Mucosa of rectum (tissue), 2 donors: Measurements from ENCODE around the gene SCN8A.
"Not testable (repeated sequence)": the region's sequence is repeated elsewhere in the genome, so short reads cannot be mapped to it uniquely, and the experiment has no call there.

Experiments
- H3K27ac ChIP-seq, 2 donors: one replicate each; pipeline ENCODE4 v1.7.0; 2013; ENCODE audit warnings: inconsistent platforms in 2 of 2, low read depth in 2 of 2, low read length in 2 of 2
- H3K27me3 ChIP-seq, 2 donors: one replicate each; pipeline ENCODE4 v1.7.0; 2013; ENCODE audit warnings: low read length in 2 of 2; ENCODE audit not compliant: control insufficient read depth in 2 of 2, insufficient read depth in 2 of 2
- H3K36me3 ChIP-seq, 2 donors: one replicate each; pipeline ENCODE4 v1.7.0; 2013; ENCODE audit warnings: low read length in 2 of 2; ENCODE audit not compliant: control insufficient read depth in 2 of 2, insufficient read depth in 2 of 2
- H3K4me1 ChIP-seq, 2 donors: one replicate each; pipeline ENCODE4 v1.7.0; 2013; ENCODE audit warnings: low read length in 2 of 2, mild to moderate bottlenecking in 1 of 2; ENCODE audit not compliant: control insufficient read depth in 2 of 2, insufficient read depth in 2 of 2
- H3K4me3 ChIP-seq, 2 donors: one replicate each; pipeline ENCODE4 v1.7.0; 2013; ENCODE audit warnings: low read length in 2 of 2
- H3K9ac ChIP-seq, 2 donors: one replicate each; pipeline ENCODE4 v1.7.0; 2013; ENCODE audit warnings: low read length in 2 of 2, low read depth in 1 of 2, mild to moderate bottlenecking in 1 of 2
- H3K9me3 ChIP-seq, 2 donors: one replicate each; pipeline ENCODE4 v1.7.0; 2013; ENCODE audit warnings: low read length in 2 of 2; ENCODE audit not compliant: control insufficient read depth in 2 of 2
- donor health status: healthy.
- donor health status: Normal muscosa, but diverticular disease.

SCN8A gene

DNA sequence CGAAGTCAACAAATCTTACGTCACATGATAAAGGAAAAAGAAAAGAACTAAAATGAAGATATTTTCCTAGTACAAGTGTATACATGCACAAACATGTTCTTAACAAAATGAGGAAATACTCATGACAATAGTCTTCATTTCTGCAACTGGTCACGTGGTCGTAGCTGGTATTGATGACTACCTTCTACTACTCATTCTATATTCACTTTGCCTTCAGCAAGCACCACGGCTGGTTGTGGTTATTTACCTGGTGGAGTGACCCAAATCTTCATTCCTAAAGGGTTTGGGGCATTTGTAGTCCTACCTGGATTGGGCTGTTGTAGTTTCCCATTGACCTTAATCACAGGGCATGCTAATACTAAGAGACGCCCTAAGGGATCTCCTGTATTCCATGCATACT is 206.3 kb downstream of the SCN8A start:
- H3K9ac ChIP-seq: no peak overlapping the region
- no peak overlapping the region for H3K27ac ChIP-seq
- H3K36me3 ChIP-seq: no peaks in the 10 kb centered on the region
- no peak overlapping the region for H3K4me3 ChIP-seq
- H3K4me1 ChIP-seq: no peaks in the 10 kb centered on the region
- H3K9me3 ChIP-seq: no peaks in the 10 kb centered on the region
- no peaks in the 10 kb centered on the region for H3K27me3 ChIP-seq

DNA sequence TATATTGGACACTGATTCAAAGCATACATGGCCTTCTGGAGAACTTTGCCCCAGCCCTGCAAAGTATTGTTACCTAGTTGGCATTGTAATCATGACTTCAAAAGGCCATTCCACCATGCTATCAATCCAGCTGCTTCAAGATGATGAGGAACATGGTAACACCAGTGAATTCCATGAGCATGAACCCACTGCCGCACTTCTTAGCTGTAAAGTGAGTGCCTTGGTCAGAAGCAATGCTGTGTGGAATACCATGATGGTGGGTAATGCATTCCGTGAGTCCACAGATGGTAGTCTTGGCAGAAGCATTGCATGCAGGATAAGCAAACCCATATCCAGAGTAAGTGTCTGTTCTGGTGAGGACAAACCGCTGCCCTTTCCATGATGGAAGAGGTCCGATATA is 207.0 kb downstream of the SCN8A start:
- H3K4me1 ChIP-seq: not testable (repeated sequence)

DNA sequence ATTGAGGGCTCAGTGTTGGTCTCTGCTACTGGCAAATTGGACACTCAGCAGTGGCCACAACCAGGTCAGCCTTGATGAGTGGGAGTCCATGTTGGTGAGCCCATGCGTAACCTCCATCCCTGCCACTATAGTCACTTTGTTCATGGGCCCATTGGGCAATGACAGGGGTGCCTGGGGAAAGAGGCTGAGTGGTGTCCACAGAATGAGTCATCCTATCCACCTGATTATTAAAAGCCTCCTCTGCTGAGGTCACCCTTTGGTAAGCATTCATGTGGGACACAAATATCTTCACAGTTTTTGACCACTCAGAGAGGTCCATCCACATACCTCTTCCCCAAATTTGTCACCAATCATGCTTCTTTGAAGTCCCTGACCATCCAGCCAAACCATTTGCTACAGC is 207.5 kb downstream of the SCN8A start:
- Histone ChIP-seq H3K36me3 (no peaks in the 10 kb centered on the region), H3K9ac (no peak overlapping the region), H3K27me3 (no peaks in the 10 kb centered on the region), H3K9me3 (no peaks in the 10 kb centered on the region), H3K4me3 (no peak overlapping the region), H3K27ac (no peak overlapping the region), H3K4me1 (no peaks in the 10 kb centered on the region)

More for the DNA sequence above, 207.0 kb downstream of the SCN8A start:
- not testable (repeated sequence) for H3K27me3 ChIP-seq, H3K9me3 ChIP-seq, H3K4me3 ChIP-seq, H3K9ac ChIP-seq, H3K36me3 ChIP-seq, H3K27ac ChIP-seq

DNA sequence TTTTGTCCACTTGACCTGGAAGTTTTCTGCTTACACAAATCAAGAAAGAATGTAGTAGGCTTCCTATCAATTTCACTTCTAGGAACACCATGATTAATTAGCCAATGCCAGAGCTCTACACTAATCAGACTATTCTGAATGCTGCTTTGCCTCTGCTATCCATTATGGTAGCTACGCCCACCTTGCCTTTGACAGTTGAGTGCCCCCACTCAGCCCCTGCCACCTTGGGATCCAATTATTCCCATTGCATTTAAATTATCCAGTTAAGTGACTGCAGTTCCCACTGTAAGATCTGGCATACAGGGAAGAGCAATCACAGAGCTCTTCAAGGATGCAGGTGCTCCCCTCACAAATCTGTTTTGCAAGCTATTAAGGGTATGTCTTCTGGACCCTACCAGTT is 210.0 kb downstream of the SCN8A start:
- no peaks in the 10 kb centered on the region for H3K9me3 ChIP-seq
- no peaks in the 10 kb centered on the region for H3K36me3 ChIP-seq
- no peaks in the 10 kb centered on the region for H3K27me3 ChIP-seq
- no peaks in the 10 kb centered on the region for H3K4me1 ChIP-seq
- no peak overlapping the region for H3K27ac ChIP-seq
- H3K4me3 ChIP-seq: no peak overlapping the region
- H3K9ac ChIP-seq: no peak overlapping the region

DNA sequence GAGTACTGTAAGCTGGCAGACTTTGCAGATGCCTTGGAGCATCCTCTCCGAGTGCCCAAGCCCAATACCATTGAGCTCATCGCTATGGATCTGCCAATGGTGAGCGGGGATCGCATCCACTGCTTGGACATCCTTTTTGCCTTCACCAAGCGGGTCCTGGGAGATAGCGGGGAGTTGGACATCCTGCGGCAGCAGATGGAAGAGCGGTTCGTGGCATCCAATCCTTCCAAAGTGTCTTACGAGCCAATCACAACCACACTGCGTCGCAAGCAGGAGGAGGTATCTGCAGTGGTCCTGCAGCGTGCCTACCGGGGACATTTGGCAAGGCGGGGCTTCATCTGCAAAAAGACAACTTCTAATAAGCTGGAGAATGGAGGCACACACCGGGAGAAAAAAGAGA is 215.9 kb downstream of the SCN8A start:
- no peaks in the 10 kb centered on the region for H3K4me1 ChIP-seq
- H3K27me3 ChIP-seq: no peaks in the 10 kb centered on the region
- H3K9ac ChIP-seq: no peak overlapping the region
- H3K36me3 ChIP-seq: no peaks in the 10 kb centered on the region
- H3K4me3 ChIP-seq: no peak overlapping the region
- no peak overlapping the region for H3K27ac ChIP-seq
- no peaks in the 10 kb centered on the region for H3K9me3 ChIP-seq

DNA sequence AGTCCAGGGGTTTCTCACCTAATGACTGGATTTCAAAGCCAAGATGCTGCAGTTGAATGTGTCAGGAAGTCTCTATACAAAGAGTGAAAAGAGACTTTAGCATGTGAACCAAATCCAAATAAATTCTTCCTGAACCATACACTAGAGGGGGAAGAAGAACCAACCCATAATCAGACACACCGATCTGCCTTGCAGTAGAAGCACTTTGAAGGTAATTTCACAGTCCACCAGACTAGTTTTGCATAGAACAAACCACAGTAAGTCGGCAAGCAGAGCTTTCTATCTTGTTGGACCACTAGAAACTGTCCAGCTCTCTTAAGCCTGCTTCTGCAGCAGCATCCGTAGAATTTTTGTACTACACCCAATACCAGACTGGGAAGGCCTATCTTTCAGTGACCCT is 218.2 kb downstream of the SCN8A start:
- Histone ChIP-seq H3K9me3 (no peaks in the 10 kb centered on the region), H3K27me3 (no peaks in the 10 kb centered on the region), H3K4me3 (no peak overlapping the region), H3K4me1 (no peaks in the 10 kb centered on the region), H3K27ac (no peak overlapping the region), H3K9ac (no peak overlapping the region), H3K36me3 (no peaks in the 10 kb centered on the region)

DNA sequence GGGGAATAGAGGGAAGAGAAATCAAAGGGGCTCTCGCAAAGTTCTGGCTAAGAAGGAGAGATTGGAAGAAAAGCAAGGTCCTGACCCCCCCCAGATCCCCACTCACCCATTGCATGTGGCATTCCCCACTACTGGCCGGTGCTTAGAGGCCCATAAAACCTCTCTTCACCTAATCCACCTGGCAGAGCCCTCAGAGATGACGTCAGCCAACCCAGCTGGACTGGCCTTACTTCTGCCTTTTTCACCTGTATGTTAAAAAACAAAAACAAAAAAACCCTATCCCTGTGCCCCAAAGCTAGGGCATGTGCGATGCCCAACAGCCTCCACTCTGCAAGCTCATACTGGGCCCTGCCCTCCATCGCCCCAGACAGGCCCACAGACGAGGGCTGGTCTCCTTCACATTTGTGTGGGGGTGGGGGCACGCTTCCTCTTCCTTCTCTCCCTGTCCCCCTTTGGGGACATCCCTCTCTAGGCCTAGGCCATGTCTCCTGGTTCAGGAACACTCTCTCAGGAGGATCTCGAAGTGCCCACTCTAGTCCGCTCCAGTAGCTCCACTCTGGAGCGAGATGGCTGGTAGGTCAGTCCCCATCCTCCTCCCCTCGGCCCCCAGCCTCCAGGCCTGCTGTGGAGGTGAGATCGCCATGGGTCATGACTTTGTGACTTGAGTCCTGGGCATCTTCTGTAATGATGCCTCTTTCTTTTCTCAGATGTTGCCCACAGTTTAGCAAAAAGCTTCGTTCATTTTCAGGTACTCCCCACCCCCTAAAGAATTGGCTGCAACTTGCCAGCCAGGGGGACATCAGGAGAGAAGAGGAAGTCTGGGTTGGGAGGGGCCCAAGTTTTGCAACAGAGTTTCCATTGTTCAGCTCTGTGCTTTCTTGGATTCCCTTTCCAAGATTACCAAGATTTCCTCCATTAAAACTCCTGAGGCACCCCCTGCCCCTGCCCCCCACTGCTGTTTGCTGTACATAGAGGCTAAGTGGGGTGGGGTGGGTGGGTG is 220.5 kb downstream of the SCN8A start:
- no peaks in the 10 kb centered on the region for H3K27me3 ChIP-seq
- no peaks in the 10 kb centered on the region for H3K9me3 ChIP-seq
- no peak overlapping the region for H3K9ac ChIP-seq

DNA sequence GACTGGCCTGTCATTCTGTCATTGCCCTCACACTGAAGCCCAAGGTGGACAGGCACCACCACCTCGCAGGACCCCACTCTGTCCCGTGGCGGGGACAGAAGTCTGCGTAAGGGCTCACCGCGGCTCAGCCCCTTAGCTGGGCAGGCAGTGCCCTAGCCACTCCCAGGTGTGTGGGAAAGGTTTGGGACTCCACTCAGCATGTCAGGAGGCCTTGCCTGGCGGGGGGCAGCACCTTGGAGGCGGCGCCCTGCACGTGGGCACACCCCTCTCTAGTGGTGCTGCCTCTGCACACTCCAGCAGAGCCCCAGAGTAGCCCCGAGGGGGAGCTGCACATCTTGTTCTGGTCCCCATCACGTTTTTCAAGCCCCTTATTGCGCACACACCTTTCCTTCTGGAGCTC is 221.8 kb downstream of the SCN8A start:
- Histone ChIP-seq H3K4me1 (peaks cover 3 to 8% of the 10 kb centered on the region in 2 donors), H3K9me3 (no peaks in the 10 kb centered on the region), H3K27me3 (no peaks in the 10 kb centered on the region), H3K9ac (no peak overlapping the region), H3K4me3 (no peak overlapping the region), H3K27ac (no peak overlapping the region), H3K36me3 (no peaks in the 10 kb centered on the region)

More for the DNA sequence above, 220.5 kb downstream of the SCN8A start:
- peaks cover 3 to 8% of the 10 kb centered on the region in 2 donors for H3K4me1 ChIP-seq
- no peak overlapping the region for H3K4me3 ChIP-seq
- no peaks in the 10 kb centered on the region for H3K36me3 ChIP-seq
- H3K27ac ChIP-seq: no peak overlapping the region

DNA sequence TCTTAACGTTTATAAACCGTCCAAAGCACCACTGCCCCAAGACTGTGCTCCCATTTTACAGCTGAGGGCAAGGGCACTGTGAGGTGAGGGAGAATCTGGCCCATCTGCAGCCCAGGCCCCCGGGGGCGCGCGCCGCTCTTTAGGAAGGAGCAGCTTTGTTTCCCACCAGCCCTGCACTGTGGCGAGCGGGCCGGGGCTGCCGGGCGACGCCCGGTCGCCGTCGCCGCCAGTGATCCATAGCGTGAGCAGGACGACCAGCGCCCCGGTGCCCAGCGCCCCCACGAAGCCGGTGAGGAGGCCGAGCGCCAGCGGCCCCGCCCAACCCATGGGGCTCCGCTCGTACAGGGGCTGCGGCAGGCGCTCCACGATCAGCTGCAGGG is 222.9 kb downstream of the SCN8A start:
- Histone ChIP-seq H3K27me3 (no peaks in the 10 kb centered on the region), H3K36me3 (no peaks in the 10 kb centered on the region), H3K4me1 (peaks cover 3 to 8% of the 10 kb centered on the region in 2 donors), H3K9me3 (no peaks in the 10 kb centered on the region), H3K4me3 (peak overlapping the region; percentile 66 to 70), H3K9ac (peak overlapping the region; percentile 56 to 82), H3K27ac (no peak overlapping the region)

DNA sequence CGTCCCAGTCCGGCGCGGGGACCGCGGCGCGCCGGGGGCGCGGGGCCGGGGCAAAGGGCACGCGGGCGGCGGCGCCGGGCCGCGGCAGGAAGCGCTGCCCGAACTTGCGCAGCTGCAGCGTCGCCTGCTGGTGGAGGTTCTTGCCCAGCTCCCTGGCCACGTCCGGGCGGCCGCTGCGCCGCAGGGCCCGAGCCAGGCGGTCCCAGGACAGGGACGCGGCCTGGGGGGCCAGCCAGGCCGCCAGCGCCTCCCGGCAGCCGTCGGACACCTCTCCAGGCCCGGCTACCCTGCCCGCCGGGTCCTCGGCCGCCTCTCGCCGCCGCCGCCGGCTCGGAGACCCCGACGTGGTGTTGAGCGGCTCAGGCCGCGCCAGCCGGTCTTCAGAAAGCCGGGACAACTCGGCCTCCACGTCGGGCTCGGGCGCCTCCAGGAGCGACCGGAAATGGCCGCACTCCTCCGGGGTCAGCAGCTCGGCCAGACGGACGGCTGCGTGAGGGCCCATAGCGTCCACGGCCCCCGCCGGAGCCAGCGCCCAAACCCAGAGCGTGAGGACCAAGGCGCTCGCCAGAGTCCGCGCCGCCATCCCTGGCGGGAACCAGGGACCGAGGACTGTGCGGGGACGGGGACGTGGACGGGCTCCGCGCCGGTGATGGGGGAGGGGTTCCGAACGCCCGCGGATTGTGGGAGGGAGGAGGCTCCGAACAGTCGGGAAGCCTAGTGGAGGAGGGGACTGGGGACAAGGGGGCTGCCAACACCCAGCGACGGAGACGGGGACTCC is 223.5 kb downstream of the SCN8A start:
- no peaks in the 10 kb centered on the region for H3K27me3 ChIP-seq
- H3K4me3 ChIP-seq: peak overlapping the region; percentile 66 to 70
- peaks cover 3 to 8% of the 10 kb centered on the region in 2 donors for H3K4me1 ChIP-seq
- H3K9ac ChIP-seq: peak overlapping the region; percentile 72 to 82
- no peaks in the 10 kb centered on the region for H3K9me3 ChIP-seq
- peak overlapping the region; percentile 56 to 64 for H3K27ac ChIP-seq
- H3K36me3 ChIP-seq: no peaks in the 10 kb centered on the region
